WERI-Rb-1 (cell line): ENCODE data around the gene TECPR2.

Source experiments
- DNase-seq: peaks from one replicate; pipeline ENCODE4 v3.0.0-alpha.2; 2020
- H3K27ac ChIP-seq: fragments of 250-450 bp; sonication (Bioruptor Pico); 2 replicates; pipeline ENCODE4 v1.5.1; 2020; ENCODE audit warnings: mild to moderate bottlenecking, moderate library complexity
- H3K27me3 ChIP-seq: fragments of 250-450 bp; sonication (Bioruptor Pico); 2 replicates; pipeline ENCODE4 v1.5.1; 2021; ENCODE audit warnings: mild to moderate bottlenecking, low read depth, moderate library complexity; ENCODE audit not compliant: insufficient read depth, severe bottlenecking
- H3K36me3 ChIP-seq: fragments of 250-450 bp; sonication (Bioruptor Pico); 2 replicates; pipeline ENCODE4 v1.5.1; 2020; ENCODE audit warnings: mild to moderate bottlenecking, moderate library complexity
- H3K4me3 ChIP-seq: 2 replicates; pipeline ENCODE4 v1.5.1; 2011; ENCODE audit warnings: low read depth, mild to moderate bottlenecking, control low read depth, low read length
- H3K9me3 ChIP-seq: fragments of 250-450 bp; sonication (Bioruptor Pico); 2 replicates; pipeline ENCODE4 v1.5.1; 2021; ENCODE audit warnings: mild to moderate bottlenecking, moderate library complexity; ENCODE audit not compliant: severe bottlenecking
- CTCF ChIP-seq: IDR thresholded peaks from 2 replicates; pipeline ENCODE4 v1.5.1; 2011; ENCODE audit warnings: low read depth, mild to moderate bottlenecking, control low read depth, inconsistent platforms, low read length

TECPR2 gene

GRCh38 chr14:102418853-102419240 is 56.1 kb downstream of the TECPR2 start:
- DNase-seq: no peak
- Histone ChIP-seq H3K27me3 (no peaks in the 10 kb centered on the region), H3K4me3 (no peak overlapping the region), H3K36me3 (no peaks in the 10 kb centered on the region), H3K27ac (no peak overlapping the region), H3K9me3 (no peaks in the 10 kb centered on the region)
- no peak for TF ChIP-seq CTCF

GRCh38 chr14:102419276-102419675 is 56.5 kb downstream of the TECPR2 start:
- no peaks in the 10 kb centered on the region for H3K27me3 ChIP-seq
- no peaks in the 10 kb centered on the region for H3K36me3 ChIP-seq
- no peak overlapping the region for H3K4me3 ChIP-seq
- no peak for DNase-seq
- TF ChIP-seq CTCF: no peak
- H3K27ac ChIP-seq: no peak overlapping the region
- H3K9me3 ChIP-seq: no peaks in the 10 kb centered on the region

- TF ChIP-seq CTCF: no peak
- no peaks in the 10 kb centered on the region for H3K9me3 ChIP-seq
- no peak overlapping the region for H3K4me3 ChIP-seq
- H3K27ac ChIP-seq: no peak overlapping the region
- no peak for DNase-seq
- H3K27me3 ChIP-seq: no peaks in the 10 kb centered on the region
- H3K36me3 ChIP-seq: no peaks in the 10 kb centered on the region
These were observed 57.0 kb downstream of the TECPR2 start for GRCh38 chr14:102419716-102420115.

- Histone ChIP-seq H3K4me3 (no peak overlapping the region), H3K36me3 (no peaks in the 10 kb centered on the region), H3K9me3 (no peaks in the 10 kb centered on the region), H3K27ac (no peak overlapping the region), H3K27me3 (no peaks in the 10 kb centered on the region)
- TF ChIP-seq CTCF: 0 out of 2 replicates have a peak, but pooled peaks have one; percentile 8
- DNase-seq: peak; percentile 28
These were observed 58.8 kb downstream of the TECPR2 start for GRCh38 chr14:102421411-102422057.

GRCh38 chr14:102424520-102424919 is 61.8 kb downstream of the TECPR2 start:
- H3K27me3 ChIP-seq: no peaks in the 10 kb centered on the region
- H3K9me3 ChIP-seq: no peaks in the 10 kb centered on the region
- TF ChIP-seq CTCF: no peak
- no peak overlapping the region for H3K27ac ChIP-seq
- no peak overlapping the region for H3K4me3 ChIP-seq
- DNase-seq: no peak
- no peaks in the 10 kb centered on the region for H3K36me3 ChIP-seq

GRCh38 chr14:102424923-102425322 is 62.2 kb downstream of the TECPR2 start:
- Histone ChIP-seq H3K9me3 (no peaks in the 10 kb centered on the region), H3K36me3 (no peaks in the 10 kb centered on the region), H3K27me3 (no peaks in the 10 kb centered on the region), H3K27ac (no peak overlapping the region), H3K4me3 (no peak overlapping the region)
- no peak for DNase-seq
- no peak for TF ChIP-seq CTCF
